Measurements from ENCODE around the gene HS6ST2.
"Not testable (repeated sequence)": the region's sequence is repeated elsewhere in the genome, so short reads cannot be mapped to it uniquely, and the experiment has no call there.

The HS6ST2 gene

GRCh38 chrX:132940727-132941327 is 17.6 kb downstream of the HS6ST2 start:
- no peak for DNase-seq (ENCODE audit: low read depth)

- no peak for DNase-seq (ENCODE audit: low read depth)
Observed at GRCh38 chrX:132933170-132933569, 25.3 kb downstream of the HS6ST2 start.

- no peak for DNase-seq (ENCODE audit: low read depth)
Observed at GRCh38 chrX:132924426-132924825, 34.0 kb downstream of the HS6ST2 start.

DNA sequence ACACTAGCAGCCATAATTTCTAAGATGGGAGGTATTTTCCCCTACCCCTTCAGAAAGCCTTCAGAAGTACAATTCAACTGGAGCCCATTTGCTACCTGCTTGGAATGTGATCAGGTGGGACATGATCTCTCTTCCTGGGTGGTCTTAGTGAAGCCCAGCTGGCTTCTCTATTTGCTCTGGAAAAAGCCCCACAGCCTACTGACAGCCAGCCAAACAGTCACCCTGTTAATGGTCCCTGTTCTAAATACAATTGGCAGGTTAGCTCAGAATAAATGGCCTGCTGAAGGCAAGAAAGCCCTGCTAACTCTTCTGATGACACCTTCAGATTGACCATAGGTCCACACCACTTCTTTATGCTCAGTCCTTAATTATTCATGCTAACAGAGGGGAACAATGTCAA is 39.9 kb downstream of the HS6ST2 start:
- DNase-seq (ENCODE audit: low read depth) = no peak

DNA sequence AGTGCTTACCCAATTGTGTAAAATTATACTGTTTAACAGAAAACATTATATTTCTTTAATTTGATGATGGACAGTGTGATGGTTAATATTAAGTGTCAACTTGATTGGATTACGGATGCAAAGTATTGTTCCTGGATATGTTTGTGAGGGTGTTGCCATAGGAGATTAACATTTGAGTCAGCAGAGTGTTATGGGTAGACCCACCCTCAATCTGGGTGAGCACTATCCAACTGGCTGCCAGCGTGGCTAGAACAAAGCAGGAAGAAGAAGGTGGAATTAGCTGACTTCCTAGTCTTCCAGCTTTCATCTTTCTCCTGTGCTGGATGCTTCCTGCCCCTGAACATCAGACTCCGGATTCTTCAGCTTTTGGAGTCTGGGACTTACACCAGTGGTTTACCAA is 42.1 kb downstream of the HS6ST2 start:
- no peak for DNase-seq (ENCODE audit: low read depth)

- DNase-seq (ENCODE audit: low read depth) = no peak
Observed at GRCh38 chrX:132909643-132910042, 48.8 kb downstream of the HS6ST2 start.

GRCh38 chrX:132908891-132909290 is 49.5 kb downstream of the HS6ST2 start:
- no peak for DNase-seq (ENCODE audit: low read depth)

DNA sequence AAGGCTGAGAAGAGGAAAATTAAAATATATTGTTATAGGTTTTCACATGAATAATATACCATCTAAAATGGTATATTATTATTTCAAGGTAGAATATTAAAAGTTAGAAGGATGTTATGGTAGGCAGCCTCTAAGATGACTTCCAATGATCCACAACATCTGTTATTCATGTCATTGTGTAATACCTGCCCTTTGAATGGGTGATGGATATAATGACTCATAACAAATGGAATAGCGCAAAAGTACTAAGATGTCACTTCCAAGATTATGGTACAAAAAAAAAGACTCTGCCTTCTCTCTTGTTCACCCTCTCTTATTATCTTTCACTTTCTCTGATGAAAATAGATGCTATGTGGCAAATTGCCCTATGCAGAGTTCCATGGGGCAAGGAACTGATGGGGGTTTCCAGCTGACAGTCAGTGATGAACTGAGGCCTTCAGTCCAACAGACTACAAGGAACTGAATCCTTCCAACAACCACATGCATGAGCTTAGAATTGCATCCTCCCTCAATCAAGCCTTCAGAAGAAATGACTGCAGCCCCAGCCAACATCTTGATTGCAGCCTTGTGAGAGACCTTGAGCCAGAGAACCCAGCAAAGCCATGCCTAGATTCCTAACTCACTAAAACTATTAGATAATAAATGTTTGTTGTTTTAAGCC is 57.7 kb downstream of the HS6ST2 start:
- no peak for DNase-seq (ENCODE audit: low read depth)

DNA sequence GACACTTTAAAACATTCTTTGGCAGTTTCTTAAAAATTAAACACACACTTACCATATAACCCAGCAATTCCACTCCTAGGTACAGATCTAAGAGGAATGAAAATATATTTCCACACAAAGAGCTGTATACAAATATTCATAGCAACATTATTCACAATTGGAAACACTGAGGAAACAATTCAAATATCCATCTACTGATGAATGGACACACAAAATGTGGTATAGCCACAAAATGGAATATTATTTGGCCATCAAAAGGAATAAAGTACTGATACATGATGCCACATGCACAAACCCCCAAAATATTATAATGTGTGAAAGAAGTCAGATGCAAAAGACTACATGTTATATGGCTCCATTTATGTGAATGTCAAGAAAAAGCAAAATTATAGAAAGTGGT is 70.9 kb downstream of the HS6ST2 start:
- DNase-seq (ENCODE audit: low read depth) = no peak

- no peak for DNase-seq (ENCODE audit: low read depth)
Observed at GRCh38 chrX:132883358-132883915, 75.0 kb downstream of the HS6ST2 start.

DNA sequence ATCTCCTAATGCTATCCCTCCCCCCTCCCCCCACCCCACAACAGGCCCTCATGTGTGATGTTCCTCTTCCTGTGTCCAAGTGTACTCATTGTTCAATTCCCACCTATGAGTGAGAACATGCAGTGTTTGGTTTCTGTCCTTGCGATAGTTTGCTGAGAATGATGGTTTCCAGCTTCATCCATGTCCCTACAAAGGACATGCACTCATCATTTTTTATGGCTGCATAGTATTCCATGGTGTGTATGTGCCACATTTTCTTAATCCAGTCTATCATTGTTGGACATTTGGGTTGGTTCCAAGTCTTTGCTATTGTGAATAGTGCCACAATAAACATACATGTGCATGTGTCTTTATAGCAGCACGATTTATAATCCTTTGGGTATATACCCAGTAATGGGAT is 77.7 kb downstream of the HS6ST2 start:
- DNase-seq (ENCODE audit: low read depth) = not testable (repeated sequence)

DNA sequence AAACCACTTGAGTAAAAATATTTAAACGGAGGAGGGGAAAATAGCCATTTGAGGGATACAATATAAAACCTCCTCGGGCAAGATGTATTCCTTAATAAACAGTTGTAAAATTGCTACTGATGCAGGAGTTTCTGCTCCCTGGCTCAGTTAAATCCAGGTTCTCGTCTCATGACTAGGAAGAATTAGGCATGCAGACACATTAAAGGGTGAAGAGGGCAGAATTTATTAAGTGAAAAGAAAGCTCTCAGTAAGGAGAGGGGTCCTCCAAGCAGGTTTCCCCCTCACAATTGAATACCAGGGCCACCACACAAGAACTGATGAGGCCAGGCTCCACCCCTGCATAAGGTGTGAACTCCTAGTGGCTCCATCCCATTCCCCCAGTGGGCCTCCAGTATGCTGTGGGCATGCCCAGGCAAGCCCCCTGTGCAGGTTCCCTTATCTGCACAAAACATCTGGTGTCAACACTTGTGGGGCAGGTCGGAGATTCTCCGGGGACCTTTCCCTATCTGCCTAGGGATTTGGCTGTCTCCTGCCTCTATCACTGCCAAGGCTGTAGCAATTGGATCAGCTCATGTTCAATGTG is 80.4 kb downstream of the HS6ST2 start:
- no peak for DNase-seq (ENCODE audit: low read depth)

- DNase-seq (ENCODE audit: low read depth) = no peak
Observed at GRCh38 chrX:132876523-132877338, 81.7 kb downstream of the HS6ST2 start.

- DNase-seq (ENCODE audit: low read depth) = no peak
Observed at GRCh38 chrX:132875650-132876522, 82.5 kb downstream of the HS6ST2 start.

DNA sequence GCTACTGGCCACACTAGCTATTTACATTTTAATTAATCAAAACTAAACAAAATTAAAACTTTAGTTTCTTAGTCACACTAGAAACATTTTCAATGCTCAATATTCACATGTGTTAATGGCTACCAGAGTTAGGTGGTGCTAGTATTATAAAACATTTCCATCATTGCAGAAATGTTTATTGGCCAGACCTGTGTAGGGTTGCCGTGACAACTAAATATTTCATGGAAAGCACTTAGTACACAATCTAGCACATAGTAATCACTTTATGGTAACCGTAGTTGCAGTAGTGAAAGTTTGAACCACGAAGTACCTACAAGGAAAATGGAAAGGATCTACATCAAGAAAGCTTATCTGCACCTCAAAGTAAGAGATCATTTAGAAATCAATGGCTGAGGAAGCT is 95.9 kb downstream of the HS6ST2 start:
- DNase-seq (ENCODE audit: low read depth) = no peak

- DNase-seq (ENCODE audit: low read depth) = no peak
Observed at GRCh38 chrX:132861076-132861475, 97.4 kb downstream of the HS6ST2 start.

- no peak for DNase-seq (ENCODE audit: low read depth)
Observed at GRCh38 chrX:132860200-132860599, 98.2 kb downstream of the HS6ST2 start.

GRCh38 chrX:132858018-132858417 is 100.4 kb downstream of the HS6ST2 start:
- DNase-seq (ENCODE audit: low read depth) = no peak

GRCh38 chrX:132855780-132856341 is 102.6 kb downstream of the HS6ST2 start:
- no peak for DNase-seq (ENCODE audit: low read depth)

DNA sequence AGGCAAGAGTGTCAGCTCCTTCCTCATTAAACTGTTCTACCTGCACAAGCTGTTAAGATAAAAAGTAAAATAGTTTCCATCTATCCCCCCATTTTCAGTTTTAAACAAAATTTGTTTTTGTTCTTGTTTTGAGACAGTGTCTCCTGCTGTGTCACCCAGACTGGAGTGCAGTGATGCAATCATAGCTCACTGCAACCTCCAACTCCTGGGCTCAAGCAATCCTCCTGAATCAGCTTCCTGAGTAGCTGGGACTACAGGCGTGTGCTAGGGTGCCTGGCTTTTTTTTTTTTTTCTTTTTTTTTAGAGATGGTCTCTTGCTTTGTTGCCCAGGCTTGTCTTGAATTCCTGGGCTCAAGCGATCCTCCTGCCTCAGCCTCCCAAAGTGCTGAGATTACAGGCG is 105.4 kb downstream of the HS6ST2 start:
- DNase-seq (ENCODE audit: low read depth) = no peak

DNA sequence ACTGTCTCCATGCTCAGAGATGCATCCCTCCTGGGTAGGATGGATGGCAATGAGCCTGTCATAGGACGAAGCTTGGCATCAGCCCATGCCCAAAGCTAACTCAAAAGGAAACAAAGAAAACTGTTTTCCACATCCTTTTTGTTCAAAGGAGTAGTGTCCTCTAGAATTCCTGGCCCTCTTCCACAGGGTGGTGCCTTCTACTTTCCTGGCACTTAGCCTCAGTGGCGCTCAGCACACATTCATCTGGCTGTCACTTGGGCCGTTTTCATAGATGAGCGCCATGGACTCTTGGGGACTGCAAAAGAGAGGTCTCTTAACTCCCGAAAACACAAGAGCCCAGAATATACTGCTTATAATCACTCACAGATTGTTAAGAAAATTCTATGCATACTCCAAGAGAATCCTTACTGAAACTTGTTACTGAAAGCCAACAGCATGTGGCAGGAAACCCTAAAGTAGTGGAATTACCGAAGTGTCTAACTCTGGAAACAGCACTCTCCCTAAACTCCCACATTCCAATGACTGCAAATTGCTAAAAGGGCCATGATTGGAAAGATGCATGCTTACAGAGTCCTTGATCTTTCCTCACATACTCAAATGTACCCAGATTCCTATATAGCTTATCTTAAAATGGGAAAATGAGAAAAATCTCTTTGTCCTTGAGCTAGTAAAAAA is 110.0 kb downstream of the HS6ST2 start:
- DNase-seq (ENCODE audit: low read depth) = no peak

Measured in stimulated activated CD8-positive, alpha-beta memory T cell treated with anti-CD3 and anti-CD28 coated beads, Interleukin-7, amount 100 ng/mL, for 24 hours (primary cell).